Fibroblast of peridontal ligament (primary cell): ENCODE results near the gene STK32B.
A peak's percentile ranks its signal among the peaks of the same experiment; 100 is the strongest.
"Not testable (repeated sequence)": the region's sequence is repeated elsewhere in the genome, so short reads cannot be mapped to it uniquely, and the experiment has no call there.

ENCODE experiments used
- DNase-seq: peaks from one replicate; pipeline ENCODE4 v3.0.0-alpha.2; 2010; ENCODE audit errors: extremely low read depth

Gene STK32B

GRCh38 chr4:5206016-5206790, 154.9 kb downstream of the STK32B start:
- DNase-seq = peak; percentile 91

GRCh38 chr4:5209862-5210261, 158.6 kb downstream of the STK32B start:
- no peak for DNase-seq

- no peak for DNase-seq
Measured at GRCh38 chr4:5211282-5211839, 160.1 kb downstream of the STK32B start.

GRCh38 chr4:5212255-5213013, 161.2 kb downstream of the STK32B start:
- no peak for DNase-seq

GRCh38 chr4:5213087-5213595, 161.9 kb downstream of the STK32B start:
- no peak for DNase-seq

- no peak for DNase-seq
Measured at GRCh38 chr4:5215321-5215720, 164.0 kb downstream of the STK32B start.

- peak; percentile 44 for DNase-seq
Measured at GRCh38 chr4:5217421-5217820, 166.1 kb downstream of the STK32B start.

- DNase-seq = no peak
Measured at GRCh38 chr4:5218376-5219069, 167.2 kb downstream of the STK32B start.

GRCh38 chr4:5220028-5220427, 168.7 kb downstream of the STK32B start:
- no peak for DNase-seq

GRCh38 chr4:5222047-5222446, 170.8 kb downstream of the STK32B start:
- DNase-seq = no peak

- no peak for DNase-seq
Measured at GRCh38 chr4:5222951-5223350, 171.7 kb downstream of the STK32B start.

GRCh38 chr4:5224340-5224739, 173.1 kb downstream of the STK32B start:
- no peak for DNase-seq

GRCh38 chr4:5232549-5232948, 181.3 kb downstream of the STK32B start:
- DNase-seq = no peak

GRCh38 chr4:5237086-5237660, 185.9 kb downstream of the STK32B start:
- DNase-seq = no peak

- DNase-seq = peak; percentile 43
Measured at GRCh38 chr4:5238173-5238572, 186.9 kb downstream of the STK32B start.

GRCh38 chr4:5247061-5247460, 195.8 kb downstream of the STK32B start:
- DNase-seq = not testable (repeated sequence)

- DNase-seq = no peak
Measured at GRCh38 chr4:5247735-5248134, 196.5 kb downstream of the STK32B start.

GRCh38 chr4:5249727-5250126, 198.4 kb downstream of the STK32B start:
- DNase-seq = no peak

- DNase-seq = not testable (repeated sequence)
Measured at GRCh38 chr4:5250536-5250935, 199.3 kb downstream of the STK32B start.

- DNase-seq = no peak
Measured at GRCh38 chr4:5256421-5256820, 205.1 kb downstream of the STK32B start.

- no peak for DNase-seq
Measured at GRCh38 chr4:5257086-5257485, 205.8 kb downstream of the STK32B start.

GRCh38 chr4:5259471-5259870, 208.2 kb downstream of the STK32B start:
- no peak for DNase-seq
